ENCODE results near the gene DAPK1. TPM values are rescaled to one million over a fixed set of nuclear protein-coding genes. Genes with fewer than 3 reads are reported as not detected.

DAPK1 gene
- polyA plus RNA-seq, 2 of the 4 experiments (the other 2 are of a cell fraction) = 55.2 to 67.2 TPM

- Histone ChIP-seq H3K4me3 (no peak overlapping the region), H3K4me2 (no peak overlapping the region), H3K9me3 (no peaks in the 10 kb centered on the region), H3K4me1 (peaks cover 27% of the 10 kb centered on the region; the same call in 2 of the 3 replicates), H3K27ac (peak overlapping the region; percentile 34 to 70; a peak in 4 of 6 replicates)
- POLR2A ChIA-PET = no interaction called here
- TF ChIP-seq KDM5A (IDR thresholded peaks at IDR 0.05) (no peak), NFE2L2 (conservative IDR thresholded peaks at IDR 0.05; ENCODE audit: low read length) (no peak), CBX8 (IDR thresholded peaks at IDR 0.05) (no peak), NR3C1 (IDR thresholded peaks at IDR 0.05) (no peak), TP53 (CRISPR knock-in tag; IDR thresholded peaks at IDR 0.05) (no peak), RFX5 (IDR thresholded peaks at IDR 0.05) (no peak), E2F6 (IDR thresholded peaks at IDR 0.05; ENCODE audit: borderline replicate concordance, low read depth) (no peak), HDAC2 (IDR thresholded peaks at IDR 0.05) (no peak), ATOH8 (CRISPR knock-in tag; IDR thresholded peaks at IDR 0.05; ENCODE audit: low read depth) (no peak)
- 81% methylated on average over 13 of the region's 14 CpGs for WGBS (ENCODE audit: missing lambda C conversion rate)
- CTCF ChIA-PET = interaction anchor here (1.1 to 21.0 kb wide), 10 partner anchors 8 to 360 kb away, joined by 3 to 473 read pairs (median 6); no protein-coding TSS in a partner anchor
- FAIRE-seq = no peak
- no peak for ATAC-seq
- no peak for DNase-seq (ENCODE audit: low read depth in 1 of 2, low spot score in 1 of 2)
Measured at GRCh38 chr9:87685871-87686519, 188.3 kb downstream of the DAPK1 start.

GRCh38 chr9:87686520-87687090, 188.9 kb downstream of the DAPK1 start:
- no peak for TF ChIP-seq ZSCAN20 (CRISPR knock-in tag; IDR thresholded peaks at IDR 0.05)
- no peak for TF ChIP-seq EHF (CRISPR knock-in tag; IDR thresholded peaks at IDR 0.05)
- no peak for TF ChIP-seq PHF8 (IDR thresholded peaks at IDR 0.05; ENCODE audit: borderline replicate concordance, low read depth)
- TF ChIP-seq HDAC2 (IDR thresholded peaks at IDR 0.05) = no peak
- FAIRE-seq = no peak
- Histone ChIP-seq H3K27ac (peak overlapping the region in 1 of 2 experiments; percentile 70; a peak in 2 of 6 replicates), H3K4me2 (no peak overlapping the region), H3K9me3 (no peaks in the 10 kb centered on the region), H3K4me3 (no peak overlapping the region), H3K4me1 (peaks cover 27% of the 10 kb centered on the region; the same call in 2 of the 3 replicates)
- 97% methylated on average over 12 of the region's 14 CpGs for WGBS (ENCODE audit: missing lambda C conversion rate)
- ChIA-PET CTCF (interaction anchor here (1.1 to 21.0 kb wide), 7 partner anchors 8 to 355 kb away, joined by 3 to 473 read pairs (median 4); no protein-coding TSS in a partner anchor), POLR2A (no interaction called here)
- ATAC-seq = no peak
- DNase-seq (ENCODE audit: low read depth in 1 of 2, low spot score in 1 of 2) = no peak

- no peak for ATAC-seq
- 84% methylated on average over 4 of the region's 4 CpGs for WGBS (ENCODE audit: missing lambda C conversion rate)
- Histone ChIP-seq H3K4me1 (peaks cover 22% of the 10 kb centered on the region; the same call in 2 of the 3 replicates), H3K27ac (no peak overlapping the region), H3K4me3 (no peak overlapping the region), H3K9me3 (no peaks in the 10 kb centered on the region), H3K4me2 (no peak overlapping the region)
- no peak for TF ChIP-seq RARB (CRISPR knock-in tag; IDR thresholded peaks at IDR 0.05)
- TF ChIP-seq HDAC2 (IDR thresholded peaks at IDR 0.05) = no peak
- TF ChIP-seq RAD21 (conservative IDR thresholded peaks at IDR 0.05 in 1 of 2, IDR thresholded peaks at IDR 0.05 in 1 of 2) = no peak
- no peak for TF ChIP-seq EP300 (IDR thresholded peaks at IDR 0.05)
- no peak for TF ChIP-seq FOSL2 (IDR thresholded peaks at IDR 0.05)
- TF ChIP-seq FOSL2 (CRISPR knock-in tag; IDR thresholded peaks at IDR 0.05) = no peak
- TF ChIP-seq CBX2 (IDR thresholded peaks at IDR 0.05; ENCODE audit: borderline replicate concordance, low read depth) = no peak
- TF ChIP-seq BCL3 (IDR thresholded peaks at IDR 0.05) = no peak
- no peak for TF ChIP-seq RFX5 (IDR thresholded peaks at IDR 0.05)
- TF ChIP-seq MAZ (IDR thresholded peaks at IDR 0.05; ENCODE audit: borderline replicate concordance, low read depth, low read length) = no peak
- TF ChIP-seq CBX8 (IDR thresholded peaks at IDR 0.05) = no peak
- CTCF ChIA-PET = interaction anchor here (0.7 to 21.0 kb wide), 6 partner anchors 12 to 1279 kb away, joined by 3 to 473 read pairs (median 4); partner anchors contain the start of gene CTSL
- POLR2A ChIA-PET = no interaction called here
- DNase-seq (ENCODE audit: low read depth in 1 of 2, low spot score in 1 of 2) = no peak
- FAIRE-seq = no peak
Measured at GRCh38 chr9:87687207-87687606, 189.5 kb downstream of the DAPK1 start.

All from A549 (cell line).